HFFc6 (cell line): ENCODE results near the gene DUOXA2. TPM values are rescaled to one million over a fixed set of nuclear protein-coding genes. Genes with fewer than 3 reads are reported as not detected.

ENCODE experiments used
- DNase-seq: peaks from one replicate; pipeline ENCODE4 v3.0.0-alpha.2; 2018
- H3K27ac Mint-ChIP-seq: 2 replicates; pipeline ENCODE4 v1.8.0; 2020; ENCODE audit warnings: mild to moderate bottlenecking, mixed read lengths
- H3K27me3 Mint-ChIP-seq: 2 replicates; pipeline ENCODE4 v1.8.0; 2021; ENCODE audit warnings: mild to moderate bottlenecking, moderate library complexity, mixed read lengths; ENCODE audit not compliant: insufficient read depth
- H3K36me3 Mint-ChIP-seq: 2 replicates; pipeline ENCODE4 v1.8.0; 2021; ENCODE audit warnings: low read depth, mixed read lengths
- H3K4me1 Mint-ChIP-seq: 2 replicates; pipeline ENCODE4 v1.8.0; 2020; ENCODE audit warnings: low read depth, mixed read lengths
- H3K4me3 Mint-ChIP-seq: 2 replicates; pipeline ENCODE4 v1.8.0; 2020; ENCODE audit warnings: mild to moderate bottlenecking, moderate library complexity, mixed read lengths
- H3K9me3 Mint-ChIP-seq: 2 replicates; pipeline ENCODE4 v1.8.0; 2020; ENCODE audit warnings: mild to moderate bottlenecking, mixed read lengths
- CTCF ChIP-seq: fragments of 200-600 bp; sonication (generic); IDR thresholded peaks from 2 replicates; pipeline ENCODE4 v1.5.0; 2021; ENCODE audit warnings: antibody characterized with exemption, mild to moderate bottlenecking
- total RNA-seq, 6 experiments: library from RNA; stranded (reverse); fragmentation: NEBNext Ultra II Directional; extraction: Animal tissue kit (Norgen Biotek cat#: 25700); gene quantifications; 2 replicates in 1 of 6; 3 replicates in 5 of 6; pipeline ENCODE4 v1.2.3, GENCODE V29; 2021

DUOXA2 gene
- total RNA-seq, 6 experiments from 2014 or later = not detected

GRCh38 chr15:45115312-45115820, 1.2 kb downstream of the DUOXA2 start:
- Mint-ChIP-seq H3K4me1 (peaks cover 13% of the 10 kb centered on the region), H3K4me3 (no peak overlapping the region), H3K36me3 (no peaks in the 10 kb centered on the region), H3K27me3 (peaks cover 65% of the 10 kb centered on the region), H3K27ac (no peak overlapping the region), H3K9me3 (no peaks in the 10 kb centered on the region)
- no peak for TF ChIP-seq CTCF
- DNase-seq = no peak

- no peak for DNase-seq
- H3K4me3 Mint-ChIP-seq = no peak overlapping the region
- no peaks in the 10 kb centered on the region for H3K36me3 Mint-ChIP-seq
- peaks cover 62% of the 10 kb centered on the region for H3K27me3 Mint-ChIP-seq
- TF ChIP-seq CTCF = no peak
- H3K9me3 Mint-ChIP-seq = no peaks in the 10 kb centered on the region
- H3K27ac Mint-ChIP-seq = no peak overlapping the region
- H3K4me1 Mint-ChIP-seq = peaks cover 16% of the 10 kb centered on the region
Observed at GRCh38 chr15:45116006-45116481, 1.9 kb downstream of the DUOXA2 start.

- TF ChIP-seq CTCF = no peak
- H3K4me1 Mint-ChIP-seq = peaks cover 22% of the 10 kb centered on the region
- H3K36me3 Mint-ChIP-seq = no peaks in the 10 kb centered on the region
- DNase-seq = no peak
- H3K9me3 Mint-ChIP-seq = no peaks in the 10 kb centered on the region
- H3K4me3 Mint-ChIP-seq = no peak overlapping the region
- no peak overlapping the region for H3K27ac Mint-ChIP-seq
- H3K27me3 Mint-ChIP-seq = peaks cover 61% of the 10 kb centered on the region
Observed at GRCh38 chr15:45116482-45117307, 2.6 kb downstream of the DUOXA2 start.

GRCh38 chr15:45117308-45118130, 3.4 kb downstream of the DUOXA2 start:
- DNase-seq = no peak
- H3K27me3 Mint-ChIP-seq = peaks cover 53% of the 10 kb centered on the region
- H3K4me3 Mint-ChIP-seq = no peak overlapping the region
- no peaks in the 10 kb centered on the region for H3K9me3 Mint-ChIP-seq
- H3K36me3 Mint-ChIP-seq = no peaks in the 10 kb centered on the region
- TF ChIP-seq CTCF = no peak
- H3K27ac Mint-ChIP-seq = no peak overlapping the region
- peaks cover 25% of the 10 kb centered on the region for H3K4me1 Mint-ChIP-seq

GRCh38 chr15:45118131-45118588, 4.0 kb downstream of the DUOXA2 start:
- peaks cover 47% of the 10 kb centered on the region for H3K27me3 Mint-ChIP-seq

More at GRCh38 chr15:45118131-45118588, 4.0 kb downstream of the DUOXA2 start:
- Mint-ChIP-seq H3K4me3 (no peak overlapping the region), H3K36me3 (no peaks in the 10 kb centered on the region), H3K4me1 (peaks cover 25% of the 10 kb centered on the region), H3K27ac (no peak overlapping the region), H3K9me3 (no peaks in the 10 kb centered on the region)
- peak; percentile 93 for TF ChIP-seq CTCF
- DNase-seq = peak; percentile 82
